OCI-LY3 (cell line): ENCODE data around the gene CLEC16A.

Experiments
- H2AFZ ChIP-seq: fragments of 200-600, 300-600 bp; shearing (Covaris generic); 2 replicates; pipeline ENCODE4 v1.6.0; 2014; ENCODE audit warnings: antibody characterized with exemption, low read depth, low read length
- H3K27ac ChIP-seq: fragments of 200-600, 300-600 bp; sonication (generic); 2 replicates; pipeline ENCODE4 v1.5.1; 2014; ENCODE audit warnings: mild to moderate bottlenecking, low read length, moderate library complexity, mixed read lengths
- H3K27me3 ChIP-seq: fragments of 200-600, 300-600 bp; sonication (generic); 2 replicates; pipeline ENCODE4 v1.6.1; 2014; ENCODE audit warnings: low read depth, low read length, mixed read lengths
- H3K36me3 ChIP-seq: fragments of 200-600, 300-600 bp; sonication (generic); replicated peaks from 2 replicates; pipeline ENCODE3; 2014; ENCODE audit warnings: low read depth, low read length, mixed read lengths
- H3K4me1 ChIP-seq: fragments of 300-600, 200-600 bp; sonication (generic); 2 replicates; pipeline ENCODE4 v1.6.1; 2014; ENCODE audit warnings: low read length, mixed read lengths
- H3K4me2 ChIP-seq: fragments of 200-600, 300-600 bp; sonication (generic); 2 replicates; pipeline ENCODE4 v1.6.1; 2014; ENCODE audit warnings: low read length, mixed read lengths
- H3K4me3 ChIP-seq: fragments of 300-600, 200-600 bp; sonication (generic); 2 replicates; pipeline ENCODE4 v1.5.1; 2014; ENCODE audit warnings: antibody characterized with exemption, mild to moderate bottlenecking, low read length, moderate library complexity
- H3K79me2 ChIP-seq: fragments of 300-600, 200-600 bp; shearing (Covaris generic); 2 replicates; pipeline ENCODE4 v1.6.1; 2014; ENCODE audit warnings: mild to moderate bottlenecking, low read length, mixed read lengths
- H3K9ac ChIP-seq: fragments of 300-600, 200-600 bp; shearing (Covaris generic); 2 replicates; pipeline ENCODE4 v1.6.0; 2014; ENCODE audit warnings: mild to moderate bottlenecking, low read length, moderate library complexity
- H3K9me3 ChIP-seq: fragments of 200-600, 300-600 bp; shearing (Covaris generic); 2 replicates; pipeline ENCODE4 v1.6.1; 2014; ENCODE audit warnings: low read length, mixed read lengths; ENCODE audit not compliant: insufficient read depth
- H4K20me1 ChIP-seq: fragments of 200-600, 300-600 bp; sonication (generic); 2 replicates; pipeline ENCODE4 v1.6.1; 2016; ENCODE audit warnings: low read length, mixed read lengths; ENCODE audit not compliant: insufficient read depth
- CTCF ChIP-seq: fragments of 200-600, 300-600 bp; sonication (generic); IDR thresholded peaks from 2 replicates; pipeline ENCODE4 v1.5.1; 2014; ENCODE audit warnings: antibody characterized with exemption, low read length, low read depth
- EZH2phosphoT487 ChIP-seq: fragments of 200-600 bp; shearing (Covaris generic); IDR thresholded peaks from 2 replicates; pipeline ENCODE4 v1.6.1; 2018; ENCODE audit warnings: antibody characterized with exemption, mixed run types, low read depth

CLEC16A gene

GRCh38 chr16:11157143-11157542 lies 212.8 kb downstream of the CLEC16A start:
- TF ChIP-seq CTCF = no peak
- TF ChIP-seq EZH2phosphoT487 = no peak
- no peak overlapping the region for H3K4me2 ChIP-seq

GRCh38 chr16:11158018-11158417 lies 213.7 kb downstream of the CLEC16A start:
- no peak overlapping the region for H3K4me2 ChIP-seq
- no peaks in the 10 kb centered on the region for H3K9me3 ChIP-seq
- no peaks in the 10 kb centered on the region for H3K27me3 ChIP-seq
- no peak overlapping the region for H3K4me3 ChIP-seq
- TF ChIP-seq EZH2phosphoT487 (no peak), CTCF (no peak)
- peaks cover 14% of the 10 kb centered on the region for H3K4me1 ChIP-seq
- H3K36me3 ChIP-seq = peaks cover 6% of the 10 kb centered on the region
- no peak overlapping the region for H3K9ac ChIP-seq
- H2AFZ ChIP-seq = no peak overlapping the region
- no peaks in the 10 kb centered on the region for H4K20me1 ChIP-seq
- no peak overlapping the region for H3K27ac ChIP-seq
- H3K79me2 ChIP-seq = no peaks in the 10 kb centered on the region

More at GRCh38 chr16:11157143-11157542, 212.8 kb downstream of the CLEC16A start:
- Histone ChIP-seq H3K9me3 (no peaks in the 10 kb centered on the region), H3K4me3 (no peak overlapping the region), H2AFZ (no peak overlapping the region), H3K36me3 (peaks cover 6% of the 10 kb centered on the region), H3K27ac (no peak overlapping the region), H4K20me1 (no peaks in the 10 kb centered on the region), H3K27me3 (no peaks in the 10 kb centered on the region), H3K9ac (no peak overlapping the region), H3K79me2 (no peaks in the 10 kb centered on the region), H3K4me1 (peaks cover 22% of the 10 kb centered on the region)

- Histone ChIP-seq H4K20me1 (no peaks in the 10 kb centered on the region), H3K4me3 (no peak overlapping the region), H2AFZ (no peak overlapping the region), H3K27me3 (no peaks in the 10 kb centered on the region), H3K27ac (no peak overlapping the region), H3K9me3 (no peaks in the 10 kb centered on the region), H3K4me1 (peaks cover 8% of the 10 kb centered on the region), H3K4me2 (no peak overlapping the region), H3K9ac (no peak overlapping the region), H3K36me3 (peaks cover 6% of the 10 kb centered on the region), H3K79me2 (no peaks in the 10 kb centered on the region)
- no peak for TF ChIP-seq EZH2phosphoT487
- TF ChIP-seq CTCF = no peak
Observed at GRCh38 chr16:11159282-11159681, 214.9 kb downstream of the CLEC16A start.

- H3K9ac ChIP-seq = no peak overlapping the region
- no peaks in the 10 kb centered on the region for H3K27me3 ChIP-seq
- H3K4me2 ChIP-seq = no peak overlapping the region
- no peak for TF ChIP-seq EZH2phosphoT487
- TF ChIP-seq CTCF = no peak
- H3K9me3 ChIP-seq = no peaks in the 10 kb centered on the region
- no peak overlapping the region for H3K27ac ChIP-seq
- H3K36me3 ChIP-seq = peaks cover 6% of the 10 kb centered on the region
- peaks cover 8% of the 10 kb centered on the region for H3K4me1 ChIP-seq
- no peaks in the 10 kb centered on the region for H3K79me2 ChIP-seq
- no peak overlapping the region for H2AFZ ChIP-seq
- no peaks in the 10 kb centered on the region for H4K20me1 ChIP-seq
- no peak overlapping the region for H3K4me3 ChIP-seq
Observed at GRCh38 chr16:11160676-11161115, 216.3 kb downstream of the CLEC16A start.
